Measurements from ENCODE around the gene ATF7IP2. TPM values are rescaled to one million over a fixed set of nuclear protein-coding genes. Genes with fewer than 3 reads are reported as not detected.
"Not testable (repeated sequence)": the region's sequence is repeated elsewhere in the genome, so short reads cannot be mapped to it uniquely, and the experiment has no call there.

ATF7IP2 gene
- total RNA-seq, 1 donor from 2014 or later: 15.3 TPM

GRCh38 chr16:10453159-10453510 lies 67.3 kb downstream of the ATF7IP2 start:
- H3K9me3 Mint-ChIP-seq (ENCODE audit: unreplicated experiment): no peaks in the 10 kb centered on the region
- H3K27me3 Mint-ChIP-seq (ENCODE audit: unreplicated experiment): peaks cover 1% of the 10 kb centered on the region
- H3K4me1 Mint-ChIP-seq (ENCODE audit: unreplicated experiment): peaks cover 4% of the 10 kb centered on the region
- H3K27ac Mint-ChIP-seq (ENCODE audit: unreplicated experiment): no peak overlapping the region
- no peak overlapping the region for H3K4me3 Mint-ChIP-seq (ENCODE audit: unreplicated experiment)
- DNase-seq (ENCODE audit: low spot score): no peak
- peaks cover 47% of the 10 kb centered on the region for H3K36me3 Mint-ChIP-seq (ENCODE audit: low read depth, unreplicated experiment)
- TF ChIP-seq CTCF (IDR thresholded peaks at IDR 0.05; ENCODE audit: unreplicated experiment): no peak

GRCh38 chr16:10465821-10466220 lies 80.0 kb downstream of the ATF7IP2 start:
- no peaks in the 10 kb centered on the region for H3K9me3 Mint-ChIP-seq (ENCODE audit: unreplicated experiment)
- no peaks in the 10 kb centered on the region for H3K4me1 Mint-ChIP-seq (ENCODE audit: unreplicated experiment)
- H3K4me3 Mint-ChIP-seq (ENCODE audit: unreplicated experiment): no peak overlapping the region

GRCh38 chr16:10466313-10466712 lies 80.5 kb downstream of the ATF7IP2 start:
- no peaks in the 10 kb centered on the region for H3K27me3 Mint-ChIP-seq (ENCODE audit: unreplicated experiment)
- H3K27ac Mint-ChIP-seq (ENCODE audit: unreplicated experiment): no peak overlapping the region
- DNase-seq (ENCODE audit: low spot score): no peak
- H3K4me1 Mint-ChIP-seq (ENCODE audit: unreplicated experiment): no peaks in the 10 kb centered on the region
- no peak for TF ChIP-seq CTCF (IDR thresholded peaks at IDR 0.05; ENCODE audit: unreplicated experiment)
- H3K36me3 Mint-ChIP-seq (ENCODE audit: low read depth, unreplicated experiment): no peaks in the 10 kb centered on the region
- H3K9me3 Mint-ChIP-seq (ENCODE audit: unreplicated experiment): no peaks in the 10 kb centered on the region
- H3K4me3 Mint-ChIP-seq (ENCODE audit: unreplicated experiment): no peak overlapping the region

More at GRCh38 chr16:10465821-10466220, 80.0 kb downstream of the ATF7IP2 start:
- no peak for TF ChIP-seq CTCF (IDR thresholded peaks at IDR 0.05; ENCODE audit: unreplicated experiment)
- no peak for DNase-seq (ENCODE audit: low spot score)
- no peak overlapping the region for H3K27ac Mint-ChIP-seq (ENCODE audit: unreplicated experiment)
- no peaks in the 10 kb centered on the region for H3K27me3 Mint-ChIP-seq (ENCODE audit: unreplicated experiment)
- no peaks in the 10 kb centered on the region for H3K36me3 Mint-ChIP-seq (ENCODE audit: low read depth, unreplicated experiment)

GRCh38 chr16:10466861-10467260 lies 81.0 kb downstream of the ATF7IP2 start:
- H3K9me3 Mint-ChIP-seq (ENCODE audit: unreplicated experiment): no peaks in the 10 kb centered on the region

GRCh38 chr16:10476636-10477035 lies 90.8 kb downstream of the ATF7IP2 start:
- H3K4me1 Mint-ChIP-seq (ENCODE audit: unreplicated experiment); H3K9me3 Mint-ChIP-seq (ENCODE audit: unreplicated experiment); DNase-seq (ENCODE audit: low spot score); H3K27me3 Mint-ChIP-seq (ENCODE audit: unreplicated experiment); H3K27ac Mint-ChIP-seq (ENCODE audit: unreplicated experiment): not testable (repeated sequence)
- Mint-ChIP-seq H3K36me3 (ENCODE audit: low read depth, unreplicated experiment) (peaks cover 16% of the 10 kb centered on the region), H3K4me3 (ENCODE audit: unreplicated experiment) (peak overlapping the region; percentile 59)

More at GRCh38 chr16:10466861-10467260, 81.0 kb downstream of the ATF7IP2 start:
- Mint-ChIP-seq H3K4me1 (ENCODE audit: unreplicated experiment) (no peaks in the 10 kb centered on the region), H3K36me3 (ENCODE audit: low read depth, unreplicated experiment) (no peaks in the 10 kb centered on the region), H3K4me3 (ENCODE audit: unreplicated experiment) (no peak overlapping the region), H3K27me3 (ENCODE audit: unreplicated experiment) (no peaks in the 10 kb centered on the region), H3K27ac (ENCODE audit: unreplicated experiment) (no peak overlapping the region)
- TF ChIP-seq CTCF (IDR thresholded peaks at IDR 0.05; ENCODE audit: unreplicated experiment): no peak
- DNase-seq (ENCODE audit: low spot score): no peak

GRCh38 chr16:10480151-10480550 lies 94.3 kb downstream of the ATF7IP2 start:
- Mint-ChIP-seq H3K27ac (ENCODE audit: unreplicated experiment) (no peak overlapping the region), H3K27me3 (ENCODE audit: unreplicated experiment) (peaks cover 1% of the 10 kb centered on the region), H3K9me3 (ENCODE audit: unreplicated experiment) (no peaks in the 10 kb centered on the region), H3K4me1 (ENCODE audit: unreplicated experiment) (no peaks in the 10 kb centered on the region), H3K4me3 (ENCODE audit: unreplicated experiment) (no peak overlapping the region), H3K36me3 (ENCODE audit: low read depth, unreplicated experiment) (peaks cover 16% of the 10 kb centered on the region)
- TF ChIP-seq CTCF (IDR thresholded peaks at IDR 0.05; ENCODE audit: unreplicated experiment): no peak
- no peak for DNase-seq (ENCODE audit: low spot score)
